Measurements from ENCODE around the gene KCNK18. TPM values are rescaled to one million over a fixed set of nuclear protein-coding genes. Genes with fewer than 3 reads are reported as not detected.

Gene KCNK18
- total and polyA plus RNA-seq, 2 of the 8 experiments (the other 6 are each of a cell fraction or from before 2014, with no cell fraction given) = not detected

DNA sequence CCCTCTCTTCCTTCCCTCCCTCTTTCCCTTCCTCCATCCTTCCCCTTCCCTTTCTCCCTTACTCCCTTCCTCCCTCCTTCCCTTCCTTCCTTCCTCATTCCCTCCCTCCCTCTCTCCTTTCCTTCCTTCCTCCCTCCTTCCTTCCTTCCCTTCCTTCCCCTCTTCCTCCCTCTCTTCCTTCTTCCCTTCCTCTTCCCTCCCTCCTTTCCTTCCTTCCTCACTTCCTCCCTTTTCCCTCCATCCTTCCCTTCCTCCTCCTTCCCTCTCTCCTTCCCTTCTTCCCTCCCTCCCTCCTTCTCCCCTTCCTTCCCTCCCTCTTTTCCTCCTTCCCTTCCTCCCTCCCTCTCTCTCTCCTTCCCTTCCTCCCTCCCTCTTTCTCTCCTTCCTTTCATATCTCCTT lies 30.9 kb downstream of the KCNK18 start (continued):
- TF ChIP-seq, protein P1, sequence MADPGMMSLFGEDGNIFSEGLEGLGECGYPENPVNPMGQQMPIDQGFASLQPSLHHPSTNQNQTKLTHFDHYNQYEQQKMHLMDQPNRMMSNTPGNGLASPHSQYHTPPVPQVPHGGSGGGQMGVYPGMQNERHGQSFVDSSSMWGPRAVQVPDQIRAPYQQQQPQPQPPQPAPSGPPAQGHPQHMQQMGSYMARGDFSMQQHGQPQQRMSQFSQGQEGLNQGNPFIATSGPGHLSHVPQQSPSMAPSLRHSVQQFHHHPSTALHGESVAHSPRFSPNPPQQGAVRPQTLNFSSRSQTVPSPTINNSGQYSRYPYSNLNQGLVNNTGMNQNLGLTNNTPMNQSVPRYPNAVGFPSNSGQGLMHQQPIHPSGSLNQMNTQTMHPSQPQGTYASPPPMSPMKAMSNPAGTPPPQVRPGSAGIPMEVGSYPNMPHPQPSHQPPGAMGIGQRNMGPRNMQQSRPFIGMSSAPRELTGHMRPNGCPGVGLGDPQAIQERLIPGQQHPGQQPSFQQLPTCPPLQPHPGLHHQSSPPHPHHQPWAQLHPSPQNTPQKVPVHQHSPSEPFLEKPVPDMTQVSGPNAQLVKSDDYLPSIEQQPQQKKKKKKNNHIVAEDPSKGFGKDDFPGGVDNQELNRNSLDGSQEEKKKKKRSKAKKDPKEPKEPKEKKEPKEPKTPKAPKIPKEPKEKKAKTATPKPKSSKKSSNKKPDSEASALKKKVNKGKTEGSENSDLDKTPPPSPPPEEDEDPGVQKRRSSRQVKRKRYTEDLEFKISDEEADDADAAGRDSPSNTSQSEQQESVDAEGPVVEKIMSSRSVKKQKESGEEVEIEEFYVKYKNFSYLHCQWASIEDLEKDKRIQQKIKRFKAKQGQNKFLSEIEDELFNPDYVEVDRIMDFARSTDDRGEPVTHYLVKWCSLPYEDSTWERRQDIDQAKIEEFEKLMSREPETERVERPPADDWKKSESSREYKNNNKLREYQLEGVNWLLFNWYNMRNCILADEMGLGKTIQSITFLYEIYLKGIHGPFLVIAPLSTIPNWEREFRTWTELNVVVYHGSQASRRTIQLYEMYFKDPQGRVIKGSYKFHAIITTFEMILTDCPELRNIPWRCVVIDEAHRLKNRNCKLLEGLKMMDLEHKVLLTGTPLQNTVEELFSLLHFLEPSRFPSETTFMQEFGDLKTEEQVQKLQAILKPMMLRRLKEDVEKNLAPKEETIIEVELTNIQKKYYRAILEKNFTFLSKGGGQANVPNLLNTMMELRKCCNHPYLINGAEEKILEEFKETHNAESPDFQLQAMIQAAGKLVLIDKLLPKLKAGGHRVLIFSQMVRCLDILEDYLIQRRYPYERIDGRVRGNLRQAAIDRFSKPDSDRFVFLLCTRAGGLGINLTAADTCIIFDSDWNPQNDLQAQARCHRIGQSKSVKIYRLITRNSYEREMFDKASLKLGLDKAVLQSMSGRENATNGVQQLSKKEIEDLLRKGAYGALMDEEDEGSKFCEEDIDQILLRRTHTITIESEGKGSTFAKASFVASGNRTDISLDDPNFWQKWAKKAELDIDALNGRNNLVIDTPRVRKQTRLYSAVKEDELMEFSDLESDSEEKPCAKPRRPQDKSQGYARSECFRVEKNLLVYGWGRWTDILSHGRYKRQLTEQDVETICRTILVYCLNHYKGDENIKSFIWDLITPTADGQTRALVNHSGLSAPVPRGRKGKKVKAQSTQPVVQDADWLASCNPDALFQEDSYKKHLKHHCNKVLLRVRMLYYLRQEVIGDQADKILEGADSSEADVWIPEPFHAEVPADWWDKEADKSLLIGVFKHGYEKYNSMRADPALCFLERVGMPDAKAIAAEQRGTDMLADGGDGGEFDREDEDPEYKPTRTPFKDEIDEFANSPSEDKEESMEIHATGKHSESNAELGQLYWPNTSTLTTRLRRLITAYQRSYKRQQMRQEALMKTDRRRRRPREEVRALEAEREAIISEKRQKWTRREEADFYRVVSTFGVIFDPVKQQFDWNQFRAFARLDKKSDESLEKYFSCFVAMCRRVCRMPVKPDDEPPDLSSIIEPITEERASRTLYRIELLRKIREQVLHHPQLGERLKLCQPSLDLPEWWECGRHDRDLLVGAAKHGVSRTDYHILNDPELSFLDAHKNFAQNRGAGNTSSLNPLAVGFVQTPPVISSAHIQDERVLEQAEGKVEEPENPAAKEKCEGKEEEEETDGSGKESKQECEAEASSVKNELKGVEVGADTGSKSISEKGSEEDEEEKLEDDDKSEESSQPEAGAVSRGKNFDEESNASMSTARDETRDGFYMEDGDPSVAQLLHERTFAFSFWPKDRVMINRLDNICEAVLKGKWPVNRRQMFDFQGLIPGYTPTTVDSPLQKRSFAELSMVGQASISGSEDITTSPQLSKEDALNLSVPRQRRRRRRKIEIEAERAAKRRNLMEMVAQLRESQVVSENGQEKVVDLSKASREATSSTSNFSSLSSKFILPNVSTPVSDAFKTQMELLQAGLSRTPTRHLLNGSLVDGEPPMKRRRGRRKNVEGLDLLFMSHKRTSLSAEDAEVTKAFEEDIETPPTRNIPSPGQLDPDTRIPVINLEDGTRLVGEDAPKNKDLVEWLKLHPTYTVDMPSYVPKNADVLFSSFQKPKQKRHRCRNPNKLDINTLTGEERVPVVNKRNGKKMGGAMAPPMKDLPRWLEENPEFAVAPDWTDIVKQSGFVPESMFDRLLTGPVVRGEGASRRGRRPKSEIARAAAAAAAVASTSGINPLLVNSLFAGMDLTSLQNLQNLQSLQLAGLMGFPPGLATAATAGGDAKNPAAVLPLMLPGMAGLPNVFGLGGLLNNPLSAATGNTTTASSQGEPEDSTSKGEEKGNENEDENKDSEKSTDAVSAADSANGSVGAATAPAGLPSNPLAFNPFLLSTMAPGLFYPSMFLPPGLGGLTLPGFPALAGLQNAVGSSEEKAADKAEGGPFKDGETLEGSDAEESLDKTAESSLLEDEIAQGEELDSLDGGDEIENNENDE (IDR thresholded peaks at IDR 0.05; ENCODE audit: insufficient replicate concordance, low read length) = no peak
- TF ChIP-seq CBX5 (IDR thresholded peaks at IDR 0.05; ENCODE audit: low read depth, low read length) = no peak
- TF ChIP-seq CHD1 (IDR thresholded peaks at IDR 0.05; ENCODE audit: low read depth, low read length) = no peak
- no peak for TF ChIP-seq HDAC2 (IDR thresholded peaks at IDR 0.05; ENCODE audit: borderline replicate concordance in 1 of 2, low read depth in 2 of 2, low read length in 2 of 2)
- no peak for TF ChIP-seq TCF12 (IDR thresholded peaks at IDR 0.05; ENCODE audit: low read depth, low read length)
- no peak for TF ChIP-seq SUZ12 (IDR thresholded peaks at IDR 0.05; ENCODE audit: low read length)
- TF ChIP-seq EGR1 (IDR thresholded peaks at IDR 0.05; ENCODE audit: borderline replicate concordance, low read depth, low read length) = no peak

Measured in H1 (cell line).